Neuronal stem cell (in vitro differentiated cells): ENCODE results near the gene SIRT4.
A peak's percentile ranks its signal among the peaks of the same experiment; 100 is the strongest.

ENCODE experiments used
- DNase-seq: peaks from one replicate; pipeline ENCODE4 v3.0.0-alpha.2; 2013; ENCODE audit warnings: low spot score
- H2AFZ ChIP-seq: one replicate; pipeline ENCODE4 v1.6.1; 2013; ENCODE audit warnings: mild to moderate bottlenecking, low read length, inconsistent platforms
- H2AK5ac ChIP-seq: 2 replicates; pipeline ENCODE4 v1.6.1; 2013; ENCODE audit warnings: low read depth, mild to moderate bottlenecking, inconsistent platforms, low read length, moderate library complexity, mixed read lengths
- H2BK120ac ChIP-seq: 2 replicates; pipeline ENCODE4 v1.6.1; 2013; ENCODE audit warnings: low read depth, mild to moderate bottlenecking, inconsistent platforms, low read length, moderate library complexity, mixed read lengths
- H2BK12ac ChIP-seq: one replicate; pipeline ENCODE4 v1.6.1; 2013; ENCODE audit warnings: low read length, inconsistent platforms
- H2BK15ac ChIP-seq: 2 replicates; pipeline ENCODE4 v1.6.1; 2013; ENCODE audit warnings: mild to moderate bottlenecking, low read length, inconsistent platforms, mixed read lengths
- H2BK5ac ChIP-seq: one replicate; pipeline ENCODE4 v1.6.1; 2013; ENCODE audit warnings: inconsistent platforms, mild to moderate bottlenecking, low read length, moderate library complexity
- H3K14ac ChIP-seq: one replicate; pipeline ENCODE4 v1.6.1; 2013; ENCODE audit warnings: low read length, inconsistent platforms
- H3K18ac ChIP-seq: 2 replicates; pipeline ENCODE4 v1.6.1; 2013; ENCODE audit warnings: low read length, inconsistent platforms
- H3K23ac ChIP-seq: 2 replicates; pipeline ENCODE4 v1.6.1; 2013; ENCODE audit warnings: low read depth, mild to moderate bottlenecking, mixed read lengths, low read length, inconsistent platforms; ENCODE audit not compliant: poor library complexity
- H3K27ac ChIP-seq: replicated peaks from 3 replicates; pipeline ENCODE4 v1.5.1; 2013; ENCODE audit warnings: low read length, inconsistent platforms
- H3K27me3 ChIP-seq, 3 experiments: 2 replicates each; pipeline ENCODE4 v1.6.1; 2013; ENCODE audit warnings: low read length in 3 of 3, mild to moderate bottlenecking in 2 of 3, inconsistent platforms in 1 of 3, low read depth in 1 of 3, mixed read lengths in 1 of 3, moderate library complexity in 1 of 3; ENCODE audit not compliant: control insufficient read depth in 3 of 3, insufficient read depth in 3 of 3
- H3K36me3 ChIP-seq, 2 donors: replicated peaks in 1 of 2; 2 replicates each; pipeline ENCODE4 v1.6.1; 2013; ENCODE audit warnings: low read length in 2 of 2; ENCODE audit not compliant: control insufficient read depth in 2 of 2, insufficient read depth in 2 of 2
- H3K4ac ChIP-seq: 2 replicates; pipeline ENCODE4 v1.6.1; 2013; ENCODE audit warnings: inconsistent platforms, mild to moderate bottlenecking, low read length, moderate library complexity
- H3K4me1 ChIP-seq, 2 donors: 1 replicate in 1 of 2; 2 replicates in 1 of 2; pipeline ENCODE4 v1.6.1; 2013; ENCODE audit warnings: low read length in 2 of 2, low read depth in 1 of 2; ENCODE audit not compliant: control insufficient read depth in 2 of 2, insufficient read depth in 1 of 2
- H3K4me2 ChIP-seq: one replicate; pipeline ENCODE4 v1.6.1; 2013; ENCODE audit warnings: mild to moderate bottlenecking, low read length, inconsistent platforms; ENCODE audit not compliant: insufficient read depth, poor library complexity, severe bottlenecking
- H3K4me3 ChIP-seq, 2 donors: 2 replicates each; pipeline ENCODE4 v1.5.1; 2013; ENCODE audit warnings: low read length in 2 of 2, mild to moderate bottlenecking in 2 of 2, inconsistent platforms in 1 of 2, moderate library complexity in 1 of 2
- H3K79me1 ChIP-seq: one replicate; pipeline ENCODE4 v1.6.1; 2013; ENCODE audit warnings: low read depth, mild to moderate bottlenecking, inconsistent platforms, low read length, moderate library complexity
- H3K9ac ChIP-seq: one replicate; pipeline ENCODE4 v1.6.1; 2013; ENCODE audit warnings: mild to moderate bottlenecking, low read depth, low read length, inconsistent platforms; ENCODE audit not compliant: poor library complexity
- H3K9me3 ChIP-seq, 2 donors: replicated peaks in 1 of 2; 2 replicates each; pipeline versions ENCODE3 to v1.6.1; 2013; ENCODE audit warnings: low read length in 2 of 2, mild to moderate bottlenecking in 2 of 2, inconsistent platforms in 1 of 2, low read depth in 1 of 2, mixed read lengths in 1 of 2, moderate library complexity in 1 of 2; ENCODE audit not compliant: control insufficient read depth in 2 of 2, insufficient read depth in 1 of 2
- H4K8ac ChIP-seq: one replicate; pipeline ENCODE4 v1.6.1; 2013; ENCODE audit warnings: low read depth, mild to moderate bottlenecking, inconsistent platforms, low read length, moderate library complexity
- H4K91ac ChIP-seq: one replicate; pipeline ENCODE4 v1.6.1; 2013; ENCODE audit warnings: low read length, low read depth, mild to moderate bottlenecking, inconsistent platforms; ENCODE audit not compliant: poor library complexity
- WGBS, 2 donors: extraction: QIAGEN DNeasy Blood & Tissue Kit; methylation state at CpG; one replicate each; pipeline ENCODE4 v1.1.7; 2013; ENCODE audit warnings: missing lambda C conversion rate in 2 of 2, mixed read lengths in 1 of 2; ENCODE audit not compliant: insufficient read length in 2 of 2, insufficient replicate concordance in 1 of 2; ENCODE audit errors: extremely low coverage in 2 of 2; 5-methylcytosine and 5-hydroxymethylcytosine counted together

Gene SIRT4

GRCh38 chr12:120356567-120357030 lies 54.5 kb downstream of the SIRT4 start:
- H3K4me1 ChIP-seq, result peaks cover 21 to 41% of the 10 kb centered on the region in 2 donors
- H3K4ac ChIP-seq, result no peak overlapping the region
- H3K27ac ChIP-seq, result no peak overlapping the region
- H2AK5ac ChIP-seq, result no peak overlapping the region
- no peak overlapping the region for H4K8ac ChIP-seq
- no peak overlapping the region for H4K91ac ChIP-seq
- no peak overlapping the region for H2BK120ac ChIP-seq
- WGBS, 2 donors, result no CpG with 5 or more reads among the region's 13 CpGs
- peak; percentile 67 for DNase-seq
- H3K79me1 ChIP-seq, result peaks cover 12% of the 10 kb centered on the region
- no peak overlapping the region for H3K4me3 ChIP-seq
- no peak overlapping the region for H2BK12ac ChIP-seq
- no peak overlapping the region for H3K18ac ChIP-seq
- H3K4me2 ChIP-seq, result no peak overlapping the region
- H3K9me3 ChIP-seq, result peaks cover 0 to 4% of the 10 kb centered on the region in 2 donors
- H2BK15ac ChIP-seq, result no peak overlapping the region
- no peak overlapping the region for H3K14ac ChIP-seq
- no peak overlapping the region for H3K23ac ChIP-seq
- H3K27me3 ChIP-seq, result no peaks in the 10 kb centered on the region
- no peak overlapping the region for H2BK5ac ChIP-seq
- peaks cover 69 to 93% of the 10 kb centered on the region in 2 donors for H3K36me3 ChIP-seq
- H2AFZ ChIP-seq, result no peak overlapping the region
- H3K9ac ChIP-seq, result no peak overlapping the region

GRCh38 chr12:120357104-120357503 lies 55.0 kb downstream of the SIRT4 start:
- no peak overlapping the region for H3K4me3 ChIP-seq
- no peak overlapping the region for H4K91ac ChIP-seq
- no peaks in the 10 kb centered on the region for H3K27me3 ChIP-seq
- no peak overlapping the region for H4K8ac ChIP-seq
- no peak overlapping the region for H3K18ac ChIP-seq
- no peak overlapping the region for H2BK120ac ChIP-seq
- no peak for DNase-seq
- H3K14ac ChIP-seq, result no peak overlapping the region
- H3K23ac ChIP-seq, result no peak overlapping the region
- H3K9ac ChIP-seq, result no peak overlapping the region
- H3K4me1 ChIP-seq, result peaks cover 23 to 44% of the 10 kb centered on the region in 2 donors
- H3K4me2 ChIP-seq, result no peak overlapping the region
- H3K27ac ChIP-seq, result no peak overlapping the region
- no CpG with 5 or more reads among the region's 5 CpGs for WGBS, 2 donors
- peaks cover 67 to 92% of the 10 kb centered on the region in 2 donors for H3K36me3 ChIP-seq
- H2AFZ ChIP-seq, result no peak overlapping the region
- no peak overlapping the region for H2BK5ac ChIP-seq
- H2BK15ac ChIP-seq, result no peak overlapping the region
- no peak overlapping the region for H2BK12ac ChIP-seq
- H3K4ac ChIP-seq, result no peak overlapping the region
- H2AK5ac ChIP-seq, result no peak overlapping the region
- H3K9me3 ChIP-seq, result peaks cover 0 to 4% of the 10 kb centered on the region in 2 donors
- H3K79me1 ChIP-seq, result peaks cover 10% of the 10 kb centered on the region

- Histone ChIP-seq H4K91ac (no peak overlapping the region), H2BK12ac (no peak overlapping the region), H2BK5ac (no peak overlapping the region), H3K4me3 (no peak overlapping the region), H3K4me1 (peaks cover 37 to 59% of the 10 kb centered on the region in 2 donors), H3K4ac (no peak overlapping the region), H3K27me3 (no peaks in the 10 kb centered on the region), H2BK120ac (no peak overlapping the region), H2AK5ac (peak overlapping the region; percentile 28), H3K9me3 (no peaks in the 10 kb centered on the region), H3K9ac (no peak overlapping the region), H3K23ac (peak overlapping the region; percentile 21), H2BK15ac (no peak overlapping the region), H3K79me1 (peaks cover 10% of the 10 kb centered on the region), H3K36me3 (peaks cover 59 to 92% of the 10 kb centered on the region in 2 donors), H3K18ac (peak overlapping the region; percentile 34), H3K4me2 (no peak overlapping the region), H2AFZ (no peak overlapping the region), H4K8ac (no peak overlapping the region), H3K27ac (no peak overlapping the region), H3K14ac (no peak overlapping the region)
- no CpG with 5 or more reads among the region's 19 CpGs for WGBS, 2 donors
- no peak for DNase-seq
Observed at GRCh38 chr12:120358412-120359100, 56.4 kb downstream of the SIRT4 start.

- no CpG with 5 or more reads among the region's 1 CpG for WGBS, 2 donors
- no peak overlapping the region for H2BK120ac ChIP-seq
- no peak overlapping the region for H3K14ac ChIP-seq
- H2AFZ ChIP-seq, result no peak overlapping the region
- H3K4me1 ChIP-seq, result peaks cover 43 to 65% of the 10 kb centered on the region in 2 donors
- H4K91ac ChIP-seq, result no peak overlapping the region
- H3K18ac ChIP-seq, result peak overlapping the region; percentile 34
- no peak overlapping the region for H3K27ac ChIP-seq
- no peak overlapping the region for H2BK15ac ChIP-seq
- H3K4me2 ChIP-seq, result no peak overlapping the region
- H2BK5ac ChIP-seq, result no peak overlapping the region
- peak overlapping the region; percentile 21 for H3K23ac ChIP-seq
- no peak overlapping the region for H2AK5ac ChIP-seq
- H3K4me3 ChIP-seq, result no peak overlapping the region
- H3K4ac ChIP-seq, result no peak overlapping the region
- no peaks in the 10 kb centered on the region for H3K27me3 ChIP-seq
- no peak overlapping the region for H4K8ac ChIP-seq
- peaks cover 10% of the 10 kb centered on the region for H3K79me1 ChIP-seq
- H3K9ac ChIP-seq, result no peak overlapping the region
- no peak for DNase-seq
- H3K36me3 ChIP-seq, result peaks cover 55 to 92% of the 10 kb centered on the region in 2 donors
- no peak overlapping the region for H2BK12ac ChIP-seq
- H3K9me3 ChIP-seq, result no peaks in the 10 kb centered on the region
Observed at GRCh38 chr12:120359128-120359527, 57.0 kb downstream of the SIRT4 start.
